ENCODE measurements around the gene ZIK1. TPM values are rescaled to one million over a fixed set of nuclear protein-coding genes. Genes with fewer than 3 reads are reported as not detected.

The ZIK1 gene
- total and polyA plus RNA-seq, 2 of the 8 experiments (the other 6 are each of a cell fraction or from before 2014, with no cell fraction given), result 19.4 to 36.5 TPM

DNA sequence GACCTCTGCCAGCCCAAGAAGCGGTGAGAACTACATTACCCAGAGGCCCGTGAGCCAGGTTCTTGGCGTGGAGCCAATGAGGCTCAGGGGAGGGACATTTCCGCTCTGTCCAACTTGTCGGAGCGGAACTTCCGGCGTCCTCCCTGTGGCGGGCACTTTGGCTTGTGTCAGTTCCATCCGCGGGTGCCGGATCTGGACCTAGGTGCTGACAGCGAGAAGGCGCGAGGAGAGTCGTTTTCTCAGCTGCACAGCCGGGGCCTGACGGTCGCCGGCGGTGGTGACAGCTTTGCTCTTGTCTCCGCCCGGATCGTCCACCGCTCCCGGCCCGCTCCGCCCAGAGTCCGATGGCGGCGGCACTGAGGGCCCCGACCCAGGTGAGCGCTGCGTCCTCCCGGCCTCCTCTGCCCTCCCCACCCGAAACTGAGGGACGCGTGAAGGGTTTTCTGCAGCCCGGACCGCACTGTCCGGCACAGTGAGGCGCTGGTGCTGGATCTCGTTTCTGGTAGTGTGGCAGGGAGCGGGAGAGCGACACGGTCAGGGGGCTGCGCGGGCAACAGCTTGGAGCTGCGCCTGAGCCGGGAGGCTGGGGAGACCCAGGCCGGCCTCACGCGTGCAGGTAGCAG lies 15.9 kb downstream of the ZIK1 start, which contains the start of gene ZNF530 (continued):
- TF ChIP-seq RNF2 (IDR thresholded peaks at IDR 0.05; ENCODE audit: borderline replicate concordance, low read depth, low read length, missing control alignments, poor library complexity, severe bottlenecking), result no peak
- TF ChIP-seq CTBP2 (IDR thresholded peaks at IDR 0.05; ENCODE audit: borderline replicate concordance, insufficient read depth, insufficient read length, low read length), result no peak
- TF ChIP-seq, protein P1, sequence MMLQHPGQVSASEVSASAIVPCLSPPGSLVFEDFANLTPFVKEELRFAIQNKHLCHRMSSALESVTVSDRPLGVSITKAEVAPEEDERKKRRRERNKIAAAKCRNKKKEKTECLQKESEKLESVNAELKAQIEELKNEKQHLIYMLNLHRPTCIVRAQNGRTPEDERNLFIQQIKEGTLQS (IDR thresholded peaks at IDR 0.05; ENCODE audit: insufficient read depth, low read depth, low read length), result no peak
- TF ChIP-seq RAD21 (IDR thresholded peaks at IDR 0.05 in 1 of 2, conservative IDR thresholded peaks at IDR 0.05 in 1 of 2; ENCODE audit: low read depth in 2 of 2, low read length in 2 of 2), result no peak; a peak in 1 of 4 replicates
- TF ChIP-seq BRCA1 (IDR thresholded peaks at IDR 0.05; ENCODE audit: low read depth, low read length), result no peak
- no peak for TF ChIP-seq SUZ12 (IDR thresholded peaks at IDR 0.05; ENCODE audit: low read length)
- TF ChIP-seq ZNF274 (IDR thresholded peaks at IDR 0.05; ENCODE audit: borderline replicate concordance, extremely low read depth, low read length), result no peak
- peak in 1 of 2 experiments; percentile 95; a peak in 2 of 4 replicates for TF ChIP-seq HDAC2 (IDR thresholded peaks at IDR 0.05; ENCODE audit: borderline replicate concordance in 1 of 2, low read depth in 2 of 2, low read length in 2 of 2)
- TF ChIP-seq SAP30 (IDR thresholded peaks at IDR 0.05; ENCODE audit: insufficient read depth, insufficient replicate concordance, low read length), result peak; percentile 79
- TF ChIP-seq, protein P2, sequence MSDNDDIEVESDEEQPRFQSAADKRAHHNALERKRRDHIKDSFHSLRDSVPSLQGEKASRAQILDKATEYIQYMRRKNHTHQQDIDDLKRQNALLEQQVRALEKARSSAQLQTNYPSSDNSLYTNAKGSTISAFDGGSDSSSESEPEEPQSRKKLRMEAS (IDR thresholded peaks at IDR 0.05), result no peak
- no peak for TF ChIP-seq CHD1 (IDR thresholded peaks at IDR 0.05; ENCODE audit: low read depth, low read length)
- TF ChIP-seq GABPA (IDR thresholded peaks at IDR 0.05; ENCODE audit: borderline replicate concordance, insufficient read depth, low read length), result peak; percentile 96
- no peak for TF ChIP-seq FOSL1 (IDR thresholded peaks at IDR 0.05; ENCODE audit: insufficient read depth, low read depth, low read length)
- TF ChIP-seq SP4 (IDR thresholded peaks at IDR 0.05; ENCODE audit: low read length), result no peak
- no peak for TF ChIP-seq JUN (IDR thresholded peaks at IDR 0.05; ENCODE audit: low read depth, low read length)
- peak; percentile 76; the same call in 1 of the 2 replicates for TF ChIP-seq CHD2 (IDR thresholded peaks at IDR 0.05; ENCODE audit: low read length)
- no peak for TF ChIP-seq NANOG (IDR thresholded peaks at IDR 0.05; ENCODE audit: insufficient read depth, low read depth, low read length, poor library complexity, severe bottlenecking)
- TF ChIP-seq POLR2A (IDR thresholded peaks at IDR 0.05; ENCODE audit: control extremely low read depth in 1 of 2, low read depth in 2 of 2, low read length in 2 of 2), result no peak
- TF ChIP-seq CBX8 (IDR thresholded peaks at IDR 0.05; ENCODE audit: borderline replicate concordance, low read depth, low read length), result no peak
- TF ChIP-seq, protein P3, sequence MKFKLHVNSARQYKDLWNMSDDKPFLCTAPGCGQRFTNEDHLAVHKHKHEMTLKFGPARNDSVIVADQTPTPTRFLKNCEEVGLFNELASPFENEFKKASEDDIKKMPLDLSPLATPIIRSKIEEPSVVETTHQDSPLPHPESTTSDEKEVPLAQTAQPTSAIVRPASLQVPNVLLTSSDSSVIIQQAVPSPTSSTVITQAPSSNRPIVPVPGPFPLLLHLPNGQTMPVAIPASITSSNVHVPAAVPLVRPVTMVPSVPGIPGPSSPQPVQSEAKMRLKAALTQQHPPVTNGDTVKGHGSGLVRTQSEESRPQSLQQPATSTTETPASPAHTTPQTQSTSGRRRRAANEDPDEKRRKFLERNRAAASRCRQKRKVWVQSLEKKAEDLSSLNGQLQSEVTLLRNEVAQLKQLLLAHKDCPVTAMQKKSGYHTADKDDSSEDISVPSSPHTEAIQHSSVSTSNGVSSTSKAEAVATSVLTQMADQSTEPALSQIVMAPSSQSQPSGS (IDR thresholded peaks at IDR 0.05; ENCODE audit: low read length), result no peak

Measured in H1 (cell line).